ENCODE results near the gene SERPINB13. TPM values are rescaled to one million over a fixed set of nuclear protein-coding genes. Genes with fewer than 3 reads are reported as not detected.

The SERPINB13 gene
- not detected in 2 replicates for total RNA-seq
- long read RNA-seq: 0 reads

- Mint-ChIP-seq H3K27ac (ENCODE audit: unreplicated experiment) (no peak within 1 kb of the TSS), H3K27me3 (ENCODE audit: low read depth) (no peaks in the 10 kb centered on the region), H3K36me3 (ENCODE audit: low read depth) (no peaks in the 10 kb centered on the region), H3K4me3 (no peak within 1 kb of the TSS), H3K9me3 (no peaks in the 10 kb centered on the region), H3K4me1 (no peaks in the 10 kb centered on the region)
- no peak for DNase-seq (ENCODE audit: low read depth, low spot score)
- no peak for TF ChIP-seq CTCF (conservative IDR thresholded peaks at IDR 0.05)
Observed at GRCh38 chr18:63586966-63587365, at the start of gene SERPINB13. Gene SERPINB13 (plus strand): TSS chr18:63587343. CDS start chr18:63588668, 1,325 bp downstream.

- peak overlapping the region; percentile 63 for H3K27ac Mint-ChIP-seq (ENCODE audit: unreplicated experiment)
- DNase-seq (ENCODE audit: low read depth, low spot score): no peak
- peaks cover 22% of the 10 kb centered on the region for H3K4me1 Mint-ChIP-seq
- no peak for TF ChIP-seq CTCF (conservative IDR thresholded peaks at IDR 0.05)
- peaks cover 3% of the 10 kb centered on the region for H3K9me3 Mint-ChIP-seq
- H3K4me3 Mint-ChIP-seq: no peak overlapping the region
- H3K27me3 Mint-ChIP-seq (ENCODE audit: low read depth): no peaks in the 10 kb centered on the region
- H3K36me3 Mint-ChIP-seq (ENCODE audit: low read depth): no peaks in the 10 kb centered on the region
Observed at GRCh38 chr18:63539904-63540510, 47.1 kb upstream of the SERPINB13 start.

- Mint-ChIP-seq H3K4me1 (peaks cover 23% of the 10 kb centered on the region), H3K27me3 (ENCODE audit: low read depth) (no peaks in the 10 kb centered on the region), H3K4me3 (no peak within 1 kb of the TSS), H3K36me3 (ENCODE audit: low read depth) (no peaks in the 10 kb centered on the region), H3K27ac (ENCODE audit: unreplicated experiment) (peak within 1 kb of the TSS; percentile 4), H3K9me3 (peaks cover 3% of the 10 kb centered on the region)
- TF ChIP-seq CTCF (conservative IDR thresholded peaks at IDR 0.05): no peak
- no peak for DNase-seq (ENCODE audit: low read depth, low spot score)
Observed at GRCh38 chr18:63542069-63542468, 45.1 kb upstream of the SERPINB13 start, which contains the start of gene SERPINB12. Gene SERPINB12 (plus strand): TSS chr18:63542369. CDS start chr18:63556160, 13,791 bp downstream.

GRCh38 chr18:63544017-63544416 is 43.1 kb upstream of the SERPINB13 start:
- DNase-seq (ENCODE audit: low read depth, low spot score): no peak
- no peaks in the 10 kb centered on the region for H3K9me3 Mint-ChIP-seq
- H3K4me1 Mint-ChIP-seq: peaks cover 23% of the 10 kb centered on the region

GRCh38 chr18:63545000-63545399 is 42.1 kb upstream of the SERPINB13 start:
- Mint-ChIP-seq H3K4me3 (no peak overlapping the region), H3K27ac (ENCODE audit: unreplicated experiment) (no peak overlapping the region)
- no peak for TF ChIP-seq CTCF (conservative IDR thresholded peaks at IDR 0.05)

More at GRCh38 chr18:63544017-63544416, 43.1 kb upstream of the SERPINB13 start:
- Mint-ChIP-seq H3K27me3 (ENCODE audit: low read depth) (no peaks in the 10 kb centered on the region), H3K36me3 (ENCODE audit: low read depth) (no peaks in the 10 kb centered on the region), H3K27ac (ENCODE audit: unreplicated experiment) (no peak overlapping the region), H3K4me3 (no peak overlapping the region)
- TF ChIP-seq CTCF (conservative IDR thresholded peaks at IDR 0.05): no peak

More at GRCh38 chr18:63545000-63545399, 42.1 kb upstream of the SERPINB13 start:
- no peak for DNase-seq (ENCODE audit: low read depth, low spot score)
- Mint-ChIP-seq H3K27me3 (ENCODE audit: low read depth) (no peaks in the 10 kb centered on the region), H3K36me3 (ENCODE audit: low read depth) (no peaks in the 10 kb centered on the region), H3K4me1 (peaks cover 22% of the 10 kb centered on the region), H3K9me3 (no peaks in the 10 kb centered on the region)
